Panc1 (cell line): Measurements from ENCODE around the gene SEC16A. TPM values are rescaled to one million over a fixed set of nuclear protein-coding genes. Genes with fewer than 3 reads are reported as not detected.

Experiments
- ATAC-seq: fragments of 200-7000 bp; cut with Tn5 transposase; 2 replicates; pipeline ENCODE4 v1.9.1; 2020; ENCODE audit warnings: mild to moderate bottlenecking, moderate library complexity
- BruUV-seq: library from RNA; stranded (reverse); fragments of 400-500 nt; replicated peaks from 2 replicates; lab custom pipeline; 2021; lab: Mats Ljungman, UMichigan
- CTCF ChIA-PET: fragments of 300-600 bp; sonication (Branson Sonifier 250); formaldehyde crosslinking; loops from one replicate; lab custom pipeline; 2022; ENCODE audit warnings: antibody characterized with exemption; lab: Charles Lee
- POLR2A ChIA-PET: fragments of 300-600 bp; sonication (Branson Sonifier 250); formaldehyde crosslinking; loops from one replicate; lab custom pipeline; 2022; ENCODE audit warnings: antibody characterized with exemption; lab: Charles Lee
- DNase-seq: peaks from one replicate; pipeline ENCODE4 v3.0.0-alpha.2; 2010; ENCODE audit warnings: low read depth, low spot score
- H3K27ac ChIP-seq: 2 replicates; pipeline ENCODE4 v1.5.1; 2011; ENCODE audit warnings: mild to moderate bottlenecking, low read length, inconsistent platforms
- H3K27me3 ChIP-seq: fragments of 200-500 bp; sonication (Bioruptor generic); 2 replicates; pipeline ENCODE4 v1.6.0; 2014; ENCODE audit warnings: low read length, inconsistent platforms; ENCODE audit not compliant: control insufficient read depth, insufficient read depth
- H3K36me3 ChIP-seq: fragments of 200-500 bp; sonication (Bioruptor generic); 2 replicates; pipeline ENCODE4 v1.5.1; 2014; ENCODE audit warnings: inconsistent platforms, mild to moderate bottlenecking, low read length, moderate library complexity; ENCODE audit not compliant: control insufficient read depth, insufficient read depth
- H3K4me1 ChIP-seq: 2 replicates; pipeline ENCODE4 v1.5.1; 2011; ENCODE audit warnings: inconsistent platforms, mild to moderate bottlenecking, low read length, moderate library complexity; ENCODE audit not compliant: control insufficient read depth, insufficient read depth
- H3K4me3 ChIP-seq, 2 experiments: 2 replicates each; pipeline ENCODE4 v1.5.1; 2011 to 2012; ENCODE audit warnings: low read depth in 2 of 2, low read length in 2 of 2, mild to moderate bottlenecking in 2 of 2, inconsistent platforms in 1 of 2, moderate library complexity in 1 of 2
- H3K9me3 ChIP-seq: fragments of 200-500 bp; sonication (Bioruptor generic); 2 replicates; pipeline ENCODE4 v1.5.1; 2014; ENCODE audit warnings: low read depth, mild to moderate bottlenecking, inconsistent platforms, low read length, moderate library complexity; ENCODE audit not compliant: control insufficient read depth, insufficient read depth
- POLR2AphosphoS5 ChIP-seq: IDR thresholded peaks from 2 replicates; pipeline ENCODE4 v1.6.1; 2012; ENCODE audit warnings: mild to moderate bottlenecking, low read depth, low read length, moderate library complexity
- REST ChIP-seq, 2 experiments: IDR thresholded peaks; 2 replicates each; pipeline ENCODE4 v1.6.1; 2011 to 2012; ENCODE audit warnings: low read depth in 2 of 2, control low read depth in 1 of 2, low read length in 1 of 2, mild to moderate bottlenecking in 1 of 2, moderate library complexity in 1 of 2; ENCODE audit not compliant: insufficient read depth in 1 of 2
- SIN3A ChIP-seq: IDR thresholded peaks from 2 replicates; pipeline ENCODE4 v1.6.1; 2012; ENCODE audit warnings: low read depth, mild to moderate bottlenecking, low read length, moderate library complexity, borderline replicate concordance; ENCODE audit not compliant: insufficient read depth
- TCF7L2 ChIP-seq: IDR thresholded peaks from 2 replicates; pipeline ENCODE4 v1.6.1; 2011; ENCODE audit warnings: mild to moderate bottlenecking, low read depth, low read length, inconsistent platforms
- in situ Hi-C: cut with HindIII; loops from 2 replicates; pipeline ENCODE4 v1.10.0; 2016; ENCODE audit warnings: low sequenced_read_pairs, low pct_unique_long_range_greater_than_20kb
- intact Hi-C: fragments of 100-400 bp; cut with micrococcal nuclease; formaldehyde crosslinking; loops from one replicate; pipeline ENCODE4 v1.10.0; 2022; ENCODE audit not compliant: unreplicated experiment
- total RNA-seq: library from RNA; stranded (reverse); gene quantifications from one replicate; pipeline ENCODE4 v1.2.1, GENCODE V29; 2021; ENCODE audit not compliant: unreplicated experiment
- TF ChIP-seq, protein P1 (sequence below): fragments of 450-650 bp; IDR thresholded peaks from 2 replicates; pipeline ENCODE4 v1.5.1; 2017; ENCODE audit warnings: mild to moderate bottlenecking

Gene SEC16A
- total RNA-seq, 1 experiment from 2014 or later = 76.5 TPM

- POLR2A ChIA-PET = no interaction called here
- no peak overlapping the region for H3K27ac ChIP-seq
Observed at GRCh38 chr9:136529516-136530460, 46.9 kb upstream of the SEC16A start.

GRCh38 chr9:136528716-136529341, 46.0 kb upstream of the SEC16A start:
- POLR2A ChIA-PET = no interaction called here
- peaks cover 43% of the 10 kb centered on the region for H3K4me1 ChIP-seq
- TF ChIP-seq, protein P1, sequence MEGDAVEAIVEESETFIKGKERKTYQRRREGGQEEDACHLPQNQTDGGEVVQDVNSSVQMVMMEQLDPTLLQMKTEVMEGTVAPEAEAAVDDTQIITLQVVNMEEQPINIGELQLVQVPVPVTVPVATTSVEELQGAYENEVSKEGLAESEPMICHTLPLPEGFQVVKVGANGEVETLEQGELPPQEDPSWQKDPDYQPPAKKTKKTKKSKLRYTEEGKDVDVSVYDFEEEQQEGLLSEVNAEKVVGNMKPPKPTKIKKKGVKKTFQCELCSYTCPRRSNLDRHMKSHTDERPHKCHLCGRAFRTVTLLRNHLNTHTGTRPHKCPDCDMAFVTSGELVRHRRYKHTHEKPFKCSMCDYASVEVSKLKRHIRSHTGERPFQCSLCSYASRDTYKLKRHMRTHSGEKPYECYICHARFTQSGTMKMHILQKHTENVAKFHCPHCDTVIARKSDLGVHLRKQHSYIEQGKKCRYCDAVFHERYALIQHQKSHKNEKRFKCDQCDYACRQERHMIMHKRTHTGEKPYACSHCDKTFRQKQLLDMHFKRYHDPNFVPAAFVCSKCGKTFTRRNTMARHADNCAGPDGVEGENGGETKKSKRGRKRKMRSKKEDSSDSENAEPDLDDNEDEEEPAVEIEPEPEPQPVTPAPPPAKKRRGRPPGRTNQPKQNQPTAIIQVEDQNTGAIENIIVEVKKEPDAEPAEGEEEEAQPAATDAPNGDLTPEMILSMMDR = no peak
- no peak for TF ChIP-seq REST (IDR thresholded peaks at IDR 0.05; ENCODE audit: insufficient read depth in 1 of 2, low read depth in 2 of 2, low read length in 1 of 2)
- no peak for TF ChIP-seq SIN3A
- TF ChIP-seq POLR2AphosphoS5 = no peak
- no peak for TF ChIP-seq TCF7L2
- no peaks in the 10 kb centered on the region for H3K9me3 ChIP-seq
- H3K27ac ChIP-seq = no peak overlapping the region
- DNase-seq = no peak
- intact Hi-C loops = no loop called here
- no peak overlapping the region for H3K4me3 ChIP-seq
- no TSS peak for BruUV-seq
- CTCF ChIA-PET = no interaction called here
- H3K27me3 ChIP-seq = no peaks in the 10 kb centered on the region
- ATAC-seq = no peak
- in situ Hi-C loops = no loop called here
- no peaks in the 10 kb centered on the region for H3K36me3 ChIP-seq

More at GRCh38 chr9:136529516-136530460, 46.9 kb upstream of the SEC16A start:
- in situ Hi-C loops (no loop called here), intact Hi-C loops (no loop called here)
- Histone ChIP-seq H3K9me3 (no peaks in the 10 kb centered on the region), H3K4me1 (peaks cover 43% of the 10 kb centered on the region), H3K27me3 (no peaks in the 10 kb centered on the region), H3K4me3 (no peak overlapping the region), H3K36me3 (no peaks in the 10 kb centered on the region)
- TF ChIP-seq, protein P1 = peak; percentile 13; the same call in 1 of the 2 replicates
- TF ChIP-seq REST (IDR thresholded peaks at IDR 0.05; ENCODE audit: insufficient read depth in 1 of 2, low read depth in 2 of 2, low read length in 1 of 2) = no peak
- BruUV-seq = no TSS peak
- no peak for ATAC-seq
- CTCF ChIA-PET = no interaction called here
- no peak for DNase-seq
